Measurements from ENCODE around the gene TAF4.

TAF4 gene

GRCh38 chr20:62020935-62021701 is 44.6 kb downstream of the TAF4 start:
- DNase-seq = no peak

GRCh38 chr20:62019881-62020492 is 45.7 kb downstream of the TAF4 start:
- DNase-seq = no peak

GRCh38 chr20:62019144-62019805 is 46.4 kb downstream of the TAF4 start:
- DNase-seq = no peak

DNA sequence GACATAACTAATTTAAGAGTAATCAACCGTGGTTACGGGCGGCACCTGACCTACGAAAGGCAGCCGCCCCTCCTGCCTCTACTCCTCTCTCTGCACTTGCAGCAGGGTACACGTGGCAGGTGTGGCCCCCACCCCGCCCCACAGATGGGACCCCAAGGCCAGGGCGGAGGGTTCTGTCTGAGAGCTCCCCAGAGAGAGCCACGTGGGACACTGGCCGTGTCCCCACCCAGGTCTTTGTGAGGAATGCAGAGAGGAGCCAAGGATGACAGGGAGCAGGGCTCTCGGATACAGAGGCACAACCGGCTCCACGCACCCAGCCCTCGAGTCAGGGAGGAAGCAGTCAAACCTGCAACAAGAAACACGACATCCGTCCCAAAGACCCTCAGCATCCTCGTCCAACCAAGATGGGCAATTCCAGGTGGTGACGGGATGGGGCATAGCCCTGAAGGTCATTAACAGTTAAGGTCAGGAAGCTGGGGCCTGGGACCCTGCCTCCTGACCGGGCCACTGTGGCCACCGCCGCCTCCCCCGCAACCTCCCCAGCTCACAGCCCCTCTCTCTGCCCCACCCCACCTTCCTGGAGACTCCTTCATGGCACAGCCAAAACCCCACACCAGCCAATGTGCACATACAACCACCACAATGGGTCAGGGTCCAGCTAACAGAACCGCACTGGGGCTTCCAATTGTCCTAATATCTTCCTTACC is 47.1 kb downstream of the TAF4 start:
- DNase-seq = no peak

DNA sequence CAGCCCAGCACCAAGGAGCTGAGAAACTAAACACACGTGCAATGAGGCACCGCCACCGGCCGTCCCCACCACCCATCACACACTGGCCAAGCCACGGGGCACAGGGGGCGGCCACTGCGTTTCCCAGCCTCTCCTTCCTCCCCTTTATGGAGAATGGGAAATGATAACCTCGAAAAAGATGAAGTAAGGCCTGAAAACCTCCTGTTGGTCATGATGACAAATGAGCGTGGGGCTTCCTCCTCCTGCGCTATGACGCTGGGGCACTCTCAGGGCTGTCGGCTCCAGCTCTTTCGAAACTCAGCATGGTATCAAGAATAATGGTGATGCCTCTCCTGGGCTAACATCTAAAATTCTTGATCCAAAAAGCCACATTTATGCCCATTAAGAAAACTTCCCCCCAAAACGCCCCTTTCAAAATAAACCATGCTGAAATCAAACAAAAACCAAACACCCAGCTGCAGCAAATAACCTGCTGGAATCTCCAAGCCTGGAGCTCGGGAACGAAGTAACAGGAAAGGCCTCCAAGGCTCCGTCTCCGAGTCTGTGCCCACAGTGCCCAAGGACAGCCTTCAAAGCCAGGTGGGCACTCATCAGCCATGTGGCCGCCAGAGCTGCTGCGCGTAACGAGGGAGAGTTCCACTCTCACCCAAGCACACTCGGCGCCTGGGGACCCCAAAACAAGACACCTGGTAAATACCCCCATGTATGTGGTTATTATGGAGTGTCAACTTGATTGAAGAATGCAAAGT is 50.0 kb downstream of the TAF4 start:
- DNase-seq = no peak

DNA sequence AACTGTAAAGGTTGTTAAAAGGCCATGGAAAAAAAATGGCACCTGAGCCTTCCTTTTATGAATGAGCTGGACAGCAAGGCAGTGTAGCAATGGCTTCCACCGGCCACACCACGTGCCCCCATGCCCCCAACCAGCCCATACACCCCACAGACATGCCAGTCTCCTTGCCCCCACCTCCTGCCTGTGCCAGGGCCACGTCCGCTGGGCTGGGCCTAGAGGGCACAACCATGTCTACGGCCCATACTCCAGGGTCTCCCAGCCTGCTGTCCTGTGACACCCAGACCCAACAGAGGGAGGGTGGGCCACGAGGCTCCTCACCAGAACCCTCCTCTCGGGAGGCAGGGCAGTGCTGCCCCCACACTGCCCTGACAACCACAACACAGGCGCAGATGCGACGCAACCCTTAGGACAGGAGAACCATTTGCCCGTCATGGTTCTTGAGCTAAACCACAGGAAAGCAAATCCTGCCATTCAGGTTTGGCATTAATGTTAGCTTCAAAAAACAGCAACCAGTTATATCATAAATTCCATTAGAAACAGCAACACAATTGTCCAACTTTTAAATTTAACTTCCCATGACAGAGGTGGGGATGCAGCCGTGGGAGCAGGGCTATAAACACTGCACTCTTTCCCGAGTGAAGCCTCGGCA is 50.7 kb downstream of the TAF4 start:
- DNase-seq = no peak

DNA sequence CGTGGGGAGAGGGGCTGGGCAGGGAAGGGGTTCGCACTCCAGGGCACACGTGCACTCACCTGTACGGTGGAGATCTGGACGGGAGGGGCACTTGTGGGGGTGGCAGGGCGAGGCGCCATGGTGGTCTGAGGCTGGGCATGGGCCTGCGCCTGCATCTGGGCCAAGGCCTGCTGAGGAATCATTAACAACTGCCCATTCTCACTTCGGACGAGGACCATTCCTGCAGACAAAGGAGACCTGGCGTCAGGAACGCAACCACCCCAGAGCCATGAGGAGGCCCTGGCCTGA is 51.2 kb downstream of the TAF4 start:
- DNase-seq = no peak

GRCh38 chr20:62012631-62013030 is 53.0 kb downstream of the TAF4 start:
- no peak for DNase-seq

GRCh38 chr20:62011938-62012534 is 53.6 kb downstream of the TAF4 start:
- DNase-seq = no peak

GRCh38 chr20:62011403-62011790 is 54.3 kb downstream of the TAF4 start:
- DNase-seq = no peak

DNA sequence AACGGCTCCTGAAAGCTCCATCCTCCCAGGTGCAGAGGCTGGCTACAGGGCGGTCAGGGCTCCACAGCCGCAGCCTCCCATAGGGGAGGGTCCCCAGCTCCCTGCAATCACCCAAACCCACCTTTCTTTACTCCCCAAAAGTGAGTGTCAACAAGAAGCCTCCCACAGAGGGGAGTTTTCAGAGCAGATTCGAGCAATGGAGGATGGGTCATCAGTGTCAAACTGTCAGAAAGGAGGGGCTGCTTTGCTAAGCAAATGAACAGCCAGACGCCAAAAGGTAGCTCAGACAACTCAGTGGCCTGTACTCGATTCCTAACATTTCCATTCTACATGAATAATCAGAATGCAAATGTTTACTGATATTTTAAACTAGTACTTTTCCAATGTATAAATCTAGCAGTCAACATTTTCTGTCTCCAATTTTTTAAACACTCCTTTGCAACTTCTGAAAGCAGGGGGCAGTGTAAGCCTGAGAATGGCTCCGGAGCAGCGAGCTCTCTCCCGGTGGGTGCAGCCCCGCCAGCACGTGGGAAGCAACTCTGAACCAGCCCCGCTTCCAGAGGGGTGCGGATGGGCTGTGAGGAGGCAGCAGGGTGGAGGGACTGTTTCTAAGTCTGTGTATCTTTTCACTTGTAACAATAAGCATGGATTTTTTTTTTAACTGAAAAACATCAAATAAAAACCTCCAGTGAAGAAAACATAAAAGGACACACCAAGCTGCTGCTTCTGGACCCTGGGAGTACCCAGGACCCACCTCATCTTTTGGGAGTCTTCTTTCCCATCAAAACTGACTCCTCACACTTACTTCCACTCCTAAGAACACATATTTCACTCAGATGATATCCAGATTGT is 54.9 kb downstream of the TAF4 start:
- peak; percentile 56 to 62 for DNase-seq

GRCh38 chr20:62009869-62010445 is 55.7 kb downstream of the TAF4 start:
- DNase-seq = no peak

GRCh38 chr20:62009322-62009721 is 56.4 kb downstream of the TAF4 start:
- DNase-seq = no peak

DNA sequence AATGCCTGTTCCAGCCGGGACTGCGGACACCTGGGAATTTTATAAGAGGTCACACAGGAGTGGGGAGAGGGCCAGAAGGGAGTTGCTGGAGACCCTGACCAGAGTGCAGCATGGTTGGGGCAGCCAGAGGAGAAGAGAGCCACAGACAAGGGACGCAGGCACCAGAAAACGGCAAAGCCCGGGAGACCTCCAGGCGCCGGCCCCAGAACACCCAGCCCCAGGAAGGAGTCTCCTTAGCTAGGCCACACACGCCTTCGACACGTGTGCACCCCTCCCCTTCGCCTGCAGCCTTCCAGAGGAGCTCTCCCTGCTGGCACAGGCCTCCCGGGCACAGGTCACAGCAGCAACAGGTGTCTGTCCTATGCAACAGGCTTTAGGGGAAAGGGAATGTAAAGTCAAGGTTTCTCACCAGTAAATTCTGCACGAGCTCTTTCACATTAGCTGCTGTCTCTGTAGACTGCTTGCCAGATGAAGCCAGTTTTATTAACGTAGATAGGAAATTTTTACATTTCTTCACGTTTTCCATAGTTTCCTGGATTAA is 57.0 kb downstream of the TAF4 start:
- DNase-seq = no peak

- DNase-seq = no peak
Observed at GRCh38 chr20:62007127-62007647, 58.5 kb downstream of the TAF4 start.

DNA sequence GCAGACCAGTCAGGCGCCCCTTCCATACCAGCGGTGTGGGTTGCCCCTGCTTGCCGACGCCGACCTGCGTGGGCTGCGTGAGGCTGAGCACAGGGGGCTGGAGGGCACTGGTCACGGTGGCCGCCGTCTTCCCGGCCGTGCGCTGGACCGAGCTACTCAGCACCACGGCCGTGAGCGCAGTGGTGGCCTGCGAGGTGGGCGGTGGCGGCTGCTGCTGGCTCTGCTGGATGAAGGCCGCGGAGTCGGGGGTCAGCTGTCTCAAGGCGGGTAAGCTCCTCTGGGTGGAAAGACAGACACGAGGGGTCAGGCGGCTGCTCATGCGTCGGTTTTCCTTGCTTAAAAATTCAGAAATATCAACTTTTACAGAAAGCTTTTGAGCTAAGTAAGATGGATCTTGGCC is 59.2 kb downstream of the TAF4 start:
- no peak for DNase-seq

DNA sequence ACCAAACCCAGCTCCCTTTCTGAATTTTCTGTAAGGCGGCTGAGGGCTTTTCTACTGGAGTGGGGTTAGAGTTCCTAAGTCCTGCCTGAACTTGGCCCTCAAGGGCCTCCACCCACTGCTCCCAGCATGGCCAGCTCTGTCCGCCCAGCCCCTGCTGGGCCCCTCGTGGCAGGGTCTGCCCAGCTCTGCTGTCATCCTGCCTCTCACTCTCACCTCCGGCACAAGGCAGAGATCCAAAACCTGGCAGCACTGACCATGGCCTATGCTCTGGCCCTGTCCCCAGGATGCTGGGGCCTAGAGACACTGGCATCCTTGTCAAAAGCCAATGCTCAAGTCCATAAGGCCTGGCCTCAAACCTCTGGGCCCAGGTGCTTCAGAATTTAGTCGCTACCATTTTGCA is 61.1 kb downstream of the TAF4 start:
- DNase-seq = no peak

DNA sequence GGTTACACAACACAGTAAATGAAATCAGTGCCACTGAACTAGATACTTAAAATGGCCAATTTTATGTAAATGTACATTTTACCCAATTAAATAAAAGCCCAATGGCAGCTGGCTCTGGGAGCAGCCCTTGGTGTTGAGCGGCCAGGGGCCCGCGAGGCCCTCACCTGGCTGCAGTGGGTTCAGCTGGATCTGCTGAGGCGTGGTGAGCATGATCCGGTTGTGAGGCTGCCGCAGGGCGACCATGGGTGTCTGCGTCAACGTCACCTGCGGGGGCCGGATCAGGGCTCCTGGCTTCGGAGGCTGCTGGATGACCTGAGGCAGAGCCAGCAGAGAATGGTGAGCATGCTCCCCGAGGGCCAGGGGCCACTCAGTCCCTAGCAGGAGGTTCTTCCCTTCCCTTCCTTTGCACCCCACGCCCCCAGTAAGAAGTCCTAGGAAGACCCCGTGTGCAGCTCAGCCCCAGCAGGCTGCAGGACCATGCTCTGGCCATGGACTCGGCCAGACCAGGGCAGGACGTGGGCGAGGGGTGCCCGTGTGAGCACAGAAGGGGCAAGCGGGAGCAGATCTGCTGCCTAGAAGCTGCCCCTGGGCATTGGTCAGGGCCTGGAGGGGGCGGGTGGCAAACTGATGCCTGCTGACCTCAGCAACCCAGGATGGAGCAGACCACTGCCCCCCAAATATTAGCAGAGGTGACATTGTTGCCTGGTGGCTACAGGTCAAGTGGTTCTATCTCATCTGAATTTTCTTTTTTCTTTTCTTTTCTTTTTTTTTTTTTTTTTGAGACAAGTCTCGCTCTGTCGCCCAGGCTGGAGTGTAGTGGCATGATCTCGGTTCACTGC is 61.9 kb downstream of the TAF4 start:
- DNase-seq = no peak

- no peak for DNase-seq
Observed at GRCh38 chr20:62002882-62003480, 62.7 kb downstream of the TAF4 start.

Data from stimulated activated CD4-positive, alpha-beta T cell treated with anti-CD3 and anti-CD28 coated beads, Interleukin-2, amount 100 ng/mL, for 24 hours (primary cell).